Cardiac fibroblast (primary cell): ENCODE data around the gene PIK3CD.
A peak's percentile ranks its signal among the peaks of the same experiment; 100 is the strongest.

Experiments
- DNase-seq, 2 donors: peaks; one replicate each; pipeline versions ENCODE4 v3.0.0 to v3.0.0-alpha.2; 2010; ENCODE audit warnings: low read depth in 2 of 2
- H3K4me3 ChIP-seq, 2 donors: replicated peaks in 1 of 2; 1 replicate in 1 of 2; 2 replicates in 1 of 2; pipeline ENCODE4 v1.5.1; 2011; ENCODE audit warnings: low read depth in 2 of 2, low read length in 2 of 2, mild to moderate bottlenecking in 2 of 2, moderate library complexity in 1 of 2
- TF ChIP-seq, protein P1 (sequence below): IDR thresholded peaks from one replicate; pipeline ENCODE4 v1.5.1; 2011; ENCODE audit warnings: low read depth, mild to moderate bottlenecking, low read length, inconsistent platforms

PIK3CD gene

DNA sequence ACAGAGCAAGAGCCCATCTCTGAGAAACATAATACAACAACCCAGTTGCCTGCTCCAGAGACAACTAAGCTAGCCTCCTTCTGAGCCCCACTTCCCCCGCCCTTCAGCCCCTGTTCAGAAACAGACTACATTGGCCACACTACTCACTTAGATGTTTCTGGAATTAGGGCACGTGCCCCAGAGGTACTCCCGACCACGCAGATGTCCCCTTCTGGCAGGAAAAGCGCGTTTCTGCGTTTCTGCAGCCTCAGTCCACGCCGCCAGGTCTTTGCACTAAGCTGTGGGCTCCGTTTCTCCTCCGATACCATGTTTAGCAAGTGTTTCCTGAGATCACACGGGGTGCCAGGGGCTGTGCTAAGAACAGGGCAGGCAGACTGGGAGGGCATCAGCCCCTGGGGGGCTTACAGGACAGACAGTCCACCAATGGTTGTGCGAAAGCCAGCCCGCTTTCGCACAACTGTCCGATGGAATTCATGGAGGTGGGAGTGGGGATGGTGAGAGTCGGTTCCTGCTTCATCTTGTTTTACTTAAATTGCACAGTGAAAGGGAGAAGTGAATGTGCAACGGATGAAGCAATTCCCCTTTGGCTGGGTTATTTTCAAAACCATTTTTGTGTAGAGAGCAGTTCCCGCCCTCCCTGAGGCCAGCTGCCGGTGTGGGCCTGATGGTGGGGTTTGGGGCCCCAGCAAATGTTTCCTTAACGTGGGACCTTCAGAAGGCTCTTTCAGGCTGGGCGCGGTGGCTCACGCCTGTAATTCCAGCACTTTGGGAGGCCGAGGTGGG, 2.7 kb downstream of the PIK3CD start:
- TF ChIP-seq, protein P1, sequence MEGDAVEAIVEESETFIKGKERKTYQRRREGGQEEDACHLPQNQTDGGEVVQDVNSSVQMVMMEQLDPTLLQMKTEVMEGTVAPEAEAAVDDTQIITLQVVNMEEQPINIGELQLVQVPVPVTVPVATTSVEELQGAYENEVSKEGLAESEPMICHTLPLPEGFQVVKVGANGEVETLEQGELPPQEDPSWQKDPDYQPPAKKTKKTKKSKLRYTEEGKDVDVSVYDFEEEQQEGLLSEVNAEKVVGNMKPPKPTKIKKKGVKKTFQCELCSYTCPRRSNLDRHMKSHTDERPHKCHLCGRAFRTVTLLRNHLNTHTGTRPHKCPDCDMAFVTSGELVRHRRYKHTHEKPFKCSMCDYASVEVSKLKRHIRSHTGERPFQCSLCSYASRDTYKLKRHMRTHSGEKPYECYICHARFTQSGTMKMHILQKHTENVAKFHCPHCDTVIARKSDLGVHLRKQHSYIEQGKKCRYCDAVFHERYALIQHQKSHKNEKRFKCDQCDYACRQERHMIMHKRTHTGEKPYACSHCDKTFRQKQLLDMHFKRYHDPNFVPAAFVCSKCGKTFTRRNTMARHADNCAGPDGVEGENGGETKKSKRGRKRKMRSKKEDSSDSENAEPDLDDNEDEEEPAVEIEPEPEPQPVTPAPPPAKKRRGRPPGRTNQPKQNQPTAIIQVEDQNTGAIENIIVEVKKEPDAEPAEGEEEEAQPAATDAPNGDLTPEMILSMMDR: no peak
- DNase-seq: no peak
- H3K4me3 ChIP-seq: no peak overlapping the region

DNA sequence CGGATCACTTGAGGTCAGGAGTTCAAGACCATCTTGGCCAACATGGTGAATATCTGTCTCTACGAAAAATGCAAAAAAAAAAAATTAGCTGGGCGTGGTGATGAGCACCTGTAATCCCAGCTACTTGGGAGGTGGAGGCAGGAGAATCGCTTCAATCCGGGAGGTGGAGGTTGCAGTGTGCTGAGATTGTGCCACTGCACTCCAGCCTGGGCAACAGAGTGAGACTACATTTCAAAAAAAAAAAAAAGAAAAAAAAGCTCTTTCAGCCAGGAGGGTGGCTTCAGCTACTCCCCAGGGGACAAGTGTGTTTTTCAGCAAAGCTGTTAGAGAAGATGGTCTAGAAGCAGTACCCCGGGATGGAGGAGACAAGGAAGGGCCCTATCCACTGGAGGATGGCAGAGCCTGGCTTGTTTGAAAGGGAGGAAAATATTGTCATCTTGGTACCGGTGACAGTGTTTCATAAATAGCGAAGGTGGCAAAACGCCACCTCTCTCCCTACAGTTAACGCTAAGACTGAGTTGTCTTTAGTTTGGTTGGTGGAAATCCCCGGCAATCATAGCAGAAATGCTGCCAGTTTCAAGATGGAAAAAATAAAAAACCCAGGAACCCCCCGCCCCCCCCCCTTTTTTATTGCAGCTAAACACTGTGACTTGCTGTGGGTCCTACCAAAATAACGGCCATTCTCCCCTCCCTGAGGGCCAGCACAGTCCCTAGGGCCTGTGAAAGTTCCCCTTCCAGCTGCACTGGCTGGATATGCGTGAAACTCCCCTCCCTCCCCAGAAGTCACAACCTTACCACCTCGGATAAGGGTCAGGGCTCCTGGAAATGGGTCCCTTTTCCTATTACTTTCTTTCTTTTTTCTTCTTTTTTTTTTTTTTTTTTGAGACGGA, 3.5 kb downstream of the PIK3CD start:
- no peak for DNase-seq
- TF ChIP-seq, protein P1: no peak
- H3K4me3 ChIP-seq: no peak overlapping the region

DNA sequence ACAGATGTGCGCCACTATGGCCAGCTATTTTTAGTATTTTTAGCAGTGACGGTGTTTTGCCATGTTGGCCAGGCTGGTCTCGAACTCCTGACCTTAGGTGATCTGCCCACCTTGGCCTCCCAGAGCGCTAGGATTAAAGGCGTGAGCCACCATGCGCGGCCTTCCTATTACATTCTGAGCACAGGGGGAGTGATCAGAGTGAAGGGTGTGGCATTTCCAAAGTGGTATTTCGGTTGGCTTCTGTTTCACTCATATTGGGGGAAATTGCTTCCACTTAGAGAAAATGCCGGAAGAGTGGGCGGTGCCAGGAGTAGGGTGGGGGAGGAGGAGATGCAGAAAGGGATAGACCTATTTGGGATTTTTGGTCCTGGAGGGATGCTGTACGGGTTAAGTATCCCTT, 4.3 kb downstream of the PIK3CD start:
- TF ChIP-seq, protein P1: no peak
- DNase-seq: no peak
- H3K4me3 ChIP-seq: no peak overlapping the region

- DNase-seq: no peak
These were observed 6.0 kb downstream of the PIK3CD start for GRCh38 chr1:9657521-9658032.

GRCh38 chr1:9658199-9658598, 6.7 kb downstream of the PIK3CD start:
- no peak for DNase-seq
- H3K4me3 ChIP-seq: no peak overlapping the region
- TF ChIP-seq, protein P1: no peak

More at GRCh38 chr1:9657521-9658032, 6.0 kb downstream of the PIK3CD start:
- TF ChIP-seq, protein P1: no peak
- no peak overlapping the region for H3K4me3 ChIP-seq

DNA sequence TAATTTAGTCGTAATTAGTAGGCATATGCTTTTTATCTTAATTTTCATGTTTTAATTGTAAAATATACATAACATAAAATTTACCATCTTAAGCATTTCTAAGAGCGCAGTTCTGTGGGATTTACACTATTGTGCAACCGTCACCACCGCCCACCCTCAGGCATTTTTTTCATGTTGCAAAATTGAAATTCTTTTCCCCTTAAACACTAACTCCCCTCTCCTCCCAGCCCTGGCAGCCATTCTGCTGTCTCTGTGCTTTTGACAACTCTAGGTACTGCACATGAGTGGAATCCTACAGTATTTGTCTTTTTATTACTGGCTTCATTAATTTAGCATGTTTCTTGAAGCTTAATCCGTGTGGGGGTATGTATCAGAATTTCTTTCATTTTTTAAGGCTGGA, 7.8 kb downstream of the PIK3CD start:
- no peak overlapping the region for H3K4me3 ChIP-seq
- DNase-seq: peak; percentile 80 to 85
- TF ChIP-seq, protein P1: no peak
